ENCODE measurements around the gene PDE8B.

DNA sequence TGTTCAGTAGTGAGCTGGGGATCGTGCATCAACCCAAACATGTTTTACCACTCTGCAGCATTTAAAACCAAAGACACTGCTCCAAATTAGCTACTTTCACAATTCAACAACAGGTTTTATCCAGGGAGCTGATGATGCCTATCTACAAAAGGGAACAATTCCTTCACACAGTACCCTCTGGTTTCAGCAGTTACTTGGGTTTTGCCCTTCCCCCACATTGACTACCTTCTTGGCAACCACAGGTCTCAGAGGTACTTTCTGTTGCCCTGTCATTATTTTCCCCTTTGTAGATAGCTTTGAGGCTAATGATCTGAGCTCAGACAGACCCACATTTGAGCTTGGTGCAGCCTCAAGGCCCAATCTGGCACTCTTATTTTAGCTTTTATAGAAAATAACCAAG, 185.5 kb downstream of the PDE8B start:
- TF ChIP-seq, protein P1, sequence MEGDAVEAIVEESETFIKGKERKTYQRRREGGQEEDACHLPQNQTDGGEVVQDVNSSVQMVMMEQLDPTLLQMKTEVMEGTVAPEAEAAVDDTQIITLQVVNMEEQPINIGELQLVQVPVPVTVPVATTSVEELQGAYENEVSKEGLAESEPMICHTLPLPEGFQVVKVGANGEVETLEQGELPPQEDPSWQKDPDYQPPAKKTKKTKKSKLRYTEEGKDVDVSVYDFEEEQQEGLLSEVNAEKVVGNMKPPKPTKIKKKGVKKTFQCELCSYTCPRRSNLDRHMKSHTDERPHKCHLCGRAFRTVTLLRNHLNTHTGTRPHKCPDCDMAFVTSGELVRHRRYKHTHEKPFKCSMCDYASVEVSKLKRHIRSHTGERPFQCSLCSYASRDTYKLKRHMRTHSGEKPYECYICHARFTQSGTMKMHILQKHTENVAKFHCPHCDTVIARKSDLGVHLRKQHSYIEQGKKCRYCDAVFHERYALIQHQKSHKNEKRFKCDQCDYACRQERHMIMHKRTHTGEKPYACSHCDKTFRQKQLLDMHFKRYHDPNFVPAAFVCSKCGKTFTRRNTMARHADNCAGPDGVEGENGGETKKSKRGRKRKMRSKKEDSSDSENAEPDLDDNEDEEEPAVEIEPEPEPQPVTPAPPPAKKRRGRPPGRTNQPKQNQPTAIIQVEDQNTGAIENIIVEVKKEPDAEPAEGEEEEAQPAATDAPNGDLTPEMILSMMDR (IDR thresholded peaks at IDR 0.05 in 2 of 3, conservative IDR thresholded peaks at IDR 0.05 in 1 of 3; ENCODE audit: borderline replicate concordance in 1 of 3, insufficient read depth in 1 of 3, low read depth in 2 of 3, low read length in 2 of 3): no peak
- no peak for TF ChIP-seq EGR1 (IDR thresholded peaks at IDR 0.05; ENCODE audit: low read depth)
- no peak for TF ChIP-seq POLR2AphosphoS5 (IDR thresholded peaks at IDR 0.05; ENCODE audit: low read depth, low read length)

Measured in HCT116 (cell line).